Sigmoid colon (tissue), 7 donors: ENCODE results near the gene YBX3. TPM values are rescaled to one million over a fixed set of nuclear protein-coding genes. Genes with fewer than 3 reads are reported as not detected.

Experiments used
- DNase-seq: peaks from one replicate; pipeline ENCODE4 v3.0.0-alpha.2; 2019
- H3K27ac ChIP-seq, 4 donors: fragments of 200-600 bp; sonication (generic); one replicate each; pipeline ENCODE4 v1.5.1; 2016 to 2019; ENCODE audit warnings: mild to moderate bottlenecking in 1 of 4
- H3K27me3 ChIP-seq, 3 donors: fragments of 200-600 bp; sonication (generic); one replicate each; pipeline ENCODE4 v1.5.1; 2019; ENCODE audit warnings: mild to moderate bottlenecking in 1 of 3
- H3K36me3 ChIP-seq, 4 donors: fragments of 200-600 bp; sonication (generic); one replicate each; pipeline ENCODE4 v1.5.1; 2016 to 2019
- H3K4me1 ChIP-seq, 4 donors: fragments of 200-600 bp; sonication (generic); one replicate each; pipeline ENCODE4 v1.5.1; 2017 to 2019
- H3K4me3 ChIP-seq, 4 donors: fragments of 200-600 bp; sonication (generic); one replicate each; pipeline ENCODE4 v1.5.1; 2017 to 2019; ENCODE audit warnings: mild to moderate bottlenecking in 2 of 4, moderate library complexity in 1 of 4
- H3K9me3 ChIP-seq, 4 donors: fragments of 200-600 bp in 3 of 4; sonication (generic) in 3 of 4; one replicate each; pipeline versions ENCODE4 v1.5.1 to v1.6.1; 2013 to 2019
- CTCF ChIP-seq, 4 experiments: fragments of 450-650 bp in 3 of 4; fragments of 200-600 bp in 1 of 4; IDR thresholded peaks; one replicate each; pipeline ENCODE4 v1.5.1; 2016 to 2019; ENCODE audit warnings: antibody characterized with exemption in 4 of 4, mild to moderate bottlenecking in 3 of 4, moderate library complexity in 2 of 4
- EP300 ChIP-seq, 4 donors: sonication (generic); formaldehyde crosslinking; IDR thresholded peaks; one replicate each; pipeline ENCODE4 v1.6.1; 2017; ENCODE audit warnings: antibody characterized with exemption in 4 of 4
- POLR2A ChIP-seq, 2 donors: fragments of 450-650 bp; IDR thresholded peaks; one replicate each; pipeline ENCODE4 v1.6.1; 2016; ENCODE audit warnings: antibody characterized with exemption in 2 of 2, mild to moderate bottlenecking in 2 of 2, moderate library complexity in 2 of 2
- POLR2AphosphoS5 ChIP-seq, 4 donors: sonication (generic); formaldehyde crosslinking; IDR thresholded peaks; one replicate each; pipeline ENCODE4 v1.6.1; 2017; ENCODE audit warnings: antibody characterized with exemption in 4 of 4
- WGBS, 2 donors: extraction: QIAGEN DNeasy Blood & Tissue Kit; methylation state at CpG; one replicate each; pipeline ENCODE4 v1.1.7; 2013; 5-methylcytosine and 5-hydroxymethylcytosine counted together
- intact Hi-C: fragments of 100-400 bp; cut with DNase I; formaldehyde crosslinking; loops from one replicate; pipeline ENCODE4 v1.15.1; 2023
- polyA plus RNA-seq, 3 donors: library from polyadenylated mRNA; stranded (reverse); fragments of 200-250 nt; gene quantifications; one replicate each; pipeline ENCODE4 v1.2.3, GENCODE V29; 2013
- total RNA-seq, 4 donors: library from RNA; depleted of rRNA; stranded (reverse); fragments of >200 nt; gene quantifications; one replicate each; pipeline ENCODE4 v1.1.0, GENCODE V29; 2016
- donor health status: healthy with polysubstance abuse.
- donor health status: Bipolar disorder and iron deficiency.
- donor health status: healthy.

The YBX3 gene
- total and polyA plus RNA-seq, 7 donors: 81.8 to 596 (median 281) TPM

- TF ChIP-seq EP300 (IDR thresholded peaks at IDR 0.05) (no peak), POLR2A (IDR thresholded peaks at IDR 0.05) (no peak), POLR2AphosphoS5 (IDR thresholded peaks at IDR 0.05) (no peak), CTCF (IDR thresholded peaks at IDR 0.05) (no peak)
- no peaks in the 10 kb centered on the region for H3K9me3 ChIP-seq
- no peaks in the 10 kb centered on the region for H3K36me3 ChIP-seq
- intact Hi-C loops: loop anchor here (2.0 to 10.0 kb wide), 2 partner anchors 112 to 360 kb away; partner anchors contain the start of gene MAGOHB
- H3K4me3 ChIP-seq: no peak overlapping the region
- peaks cover 0 to 25% (median 21%) of the 10 kb centered on the region in 4 donors for H3K4me1 ChIP-seq
- H3K27ac ChIP-seq: no peak overlapping the region
- H3K27me3 ChIP-seq: no peaks in the 10 kb centered on the region
- WGBS, 2 donors: 84 to 89% methylated on average over 1 of the region's 1 CpG
- no peak for DNase-seq
These were observed 1.9 kb upstream of the YBX3 start for GRCh38 chr12:10725003-10725402.

- H3K27ac ChIP-seq: peak overlapping the region; percentile 96 to 99 (median 98)
- TF ChIP-seq POLR2AphosphoS5 (IDR thresholded peaks at IDR 0.05) (no peak), EP300 (IDR thresholded peaks at IDR 0.05) (no peak), CTCF (IDR thresholded peaks at IDR 0.05) (peak in 3 of 4 experiments; percentile 18 to 58 (median 18)), POLR2A (IDR thresholded peaks at IDR 0.05) (no peak)
- H3K4me3 ChIP-seq: peak overlapping the region; percentile 65 to 99 (median 96)
- H3K36me3 ChIP-seq: peaks cover 0 to 4% (median 0%) of the 10 kb centered on the region in 4 donors
- 0% methylated on average over 36 of the region's 36 CpGs for WGBS, 2 donors
- H3K27me3 ChIP-seq: no peaks in the 10 kb centered on the region
- intact Hi-C loops: loop anchor here (2.0 to 10.0 kb wide), 5 partner anchors 28 to 1840 kb away; partner anchors contain the start of genes DUSP16, GABARAPL1 and SMIM10L1
- peak; percentile 80 for DNase-seq
- H3K9me3 ChIP-seq: no peaks in the 10 kb centered on the region
- peaks cover 0 to 48% (median 44%) of the 10 kb centered on the region in 4 donors for H3K4me1 ChIP-seq
These were observed 620 bp downstream of the YBX3 start for GRCh38 chr12:10722502-10722904.

GRCh38 chr12:10721651-10722501 is 1.2 kb downstream of the YBX3 start:
- peaks cover 0 to 55% (median 50%) of the 10 kb centered on the region in 4 donors for H3K4me1 ChIP-seq
- H3K36me3 ChIP-seq: peaks cover 0 to 4% (median 0%) of the 10 kb centered on the region in 4 donors
- intact Hi-C loops: loop anchor here (2.0 to 10.0 kb wide), 5 partner anchors 29 to 1840 kb away; partner anchors contain the start of genes DUSP16, GABARAPL1 and SMIM10L1
- 1% methylated on average over 26 of the region's 26 CpGs for WGBS, 2 donors
- H3K27me3 ChIP-seq: no peaks in the 10 kb centered on the region
- DNase-seq: peak; percentile 98
- peak overlapping the region; percentile 65 to 99 (median 96) for H3K4me3 ChIP-seq
- peak overlapping the region; percentile 96 to 99 (median 98) for H3K27ac ChIP-seq
- no peaks in the 10 kb centered on the region for H3K9me3 ChIP-seq
- peak; percentile 68 to 97 (median 86) for TF ChIP-seq EP300 (IDR thresholded peaks at IDR 0.05)
- TF ChIP-seq CTCF (IDR thresholded peaks at IDR 0.05): no peak
- TF ChIP-seq POLR2AphosphoS5 (IDR thresholded peaks at IDR 0.05): peak; percentile 88 to 98 (median 90)
- peak; percentile 24 to 26 for TF ChIP-seq POLR2A (IDR thresholded peaks at IDR 0.05)

GRCh38 chr12:10720974-10721650 is 2.0 kb downstream of the YBX3 start:
- no peaks in the 10 kb centered on the region for H3K27me3 ChIP-seq
- intact Hi-C loops: loop anchor here (5.0 to 10.0 kb wide), 3 partner anchors 356 to 1841 kb away; partner anchors contain the start of genes DUSP16 and GABARAPL1
- WGBS, 2 donors: 25 to 40% methylated on average over 3 of the region's 3 CpGs

More at GRCh38 chr12:10720974-10721650, 2.0 kb downstream of the YBX3 start:
- Histone ChIP-seq H3K27ac (peak overlapping the region; percentile 96 to 99 (median 98)), H3K36me3 (peaks cover 0 to 4% (median 0%) of the 10 kb centered on the region in 4 donors), H3K4me1 (peaks cover 0 to 62% (median 58%) of the 10 kb centered on the region in 4 donors), H3K9me3 (no peaks in the 10 kb centered on the region), H3K4me3 (peak overlapping the region; percentile 65 to 99 (median 96))
- TF ChIP-seq EP300 (IDR thresholded peaks at IDR 0.05) (no peak), CTCF (IDR thresholded peaks at IDR 0.05) (no peak), POLR2AphosphoS5 (IDR thresholded peaks at IDR 0.05) (no peak), POLR2A (IDR thresholded peaks at IDR 0.05) (no peak)
- DNase-seq: no peak
